H9 (cell line): ENCODE measurements around the gene LRRN4. TPM values are rescaled to one million over a fixed set of nuclear protein-coding genes. Genes with fewer than 3 reads are reported as not detected.

Source experiments
- DNase-seq: peaks from one replicate; pipeline ENCODE4 v3.0.0-alpha.2; 2017
- H2AFZ ChIP-seq: one replicate; pipeline ENCODE4 v1.6.1; 2013; ENCODE audit warnings: mild to moderate bottlenecking, low read length, control low read depth, moderate library complexity
- H2AK5ac ChIP-seq: 2 replicates; pipeline ENCODE4 v1.6.1; 2013; ENCODE audit warnings: low read length, control low read depth, mixed read lengths; ENCODE audit not compliant: insufficient read length
- H2BK120ac ChIP-seq: one replicate; pipeline ENCODE4 v1.6.1; 2013; ENCODE audit warnings: low read depth, mild to moderate bottlenecking, low read length, control low read depth, inconsistent platforms; ENCODE audit not compliant: poor library complexity, severe bottlenecking
- H2BK12ac ChIP-seq: 2 replicates; pipeline ENCODE4 v1.6.1; 2013; ENCODE audit warnings: low read length, control low read depth, mixed read lengths, low read depth; ENCODE audit not compliant: insufficient read length
- H2BK15ac ChIP-seq: 2 replicates; pipeline ENCODE4 v1.6.1; 2013; ENCODE audit warnings: low read depth, low read length, control low read depth
- H2BK20ac ChIP-seq: one replicate; pipeline ENCODE4 v1.6.1; 2013; ENCODE audit warnings: low read depth, mild to moderate bottlenecking, low read length, control low read depth, inconsistent platforms; ENCODE audit not compliant: poor library complexity, severe bottlenecking
- H2BK5ac ChIP-seq: 2 replicates; pipeline ENCODE4 v1.6.1; 2013; ENCODE audit warnings: low read length, control low read depth, mixed read lengths; ENCODE audit not compliant: insufficient read length
- H3K14ac ChIP-seq: 2 replicates; pipeline ENCODE4 v1.6.1; 2013; ENCODE audit warnings: low read length, control low read depth; ENCODE audit not compliant: insufficient read depth
- H3K18ac ChIP-seq: 2 replicates; pipeline ENCODE4 v1.6.1; 2013; ENCODE audit warnings: low read depth, mild to moderate bottlenecking, mixed read lengths, low read length, control low read depth; ENCODE audit not compliant: insufficient read length
- H3K23ac ChIP-seq: 2 replicates; pipeline ENCODE4 v1.6.1; 2013; ENCODE audit warnings: low read length, control low read depth, mixed read lengths, low read depth; ENCODE audit not compliant: insufficient read length
- H3K23me2 ChIP-seq: 2 replicates; pipeline ENCODE4 v1.6.1; 2013; ENCODE audit warnings: low read depth, mild to moderate bottlenecking, mixed read lengths, low read length, control low read depth; ENCODE audit not compliant: insufficient read length, poor library complexity, severe bottlenecking
- H3K27ac ChIP-seq: 2 replicates; pipeline ENCODE4 v1.5.1; 2013; ENCODE audit warnings: low read length, control low read depth, mixed read lengths, low read depth; ENCODE audit not compliant: insufficient read length
- H3K27me3 ChIP-seq: 2 replicates; pipeline ENCODE4 v1.6.1; 2013; ENCODE audit warnings: low read length, control low read depth, inconsistent platforms; ENCODE audit not compliant: insufficient read depth
- H3K4ac ChIP-seq: 2 replicates; pipeline ENCODE4 v1.6.1; 2013; ENCODE audit warnings: low read depth, mild to moderate bottlenecking, control low read depth, inconsistent platforms, low read length, moderate library complexity
- H3K4me1 ChIP-seq: 2 replicates; pipeline ENCODE4 v1.6.1; 2013; ENCODE audit warnings: low read length, control low read depth, inconsistent platforms; ENCODE audit not compliant: insufficient read depth
- H3K4me2 ChIP-seq: 2 replicates; pipeline ENCODE4 v1.6.1; 2013; ENCODE audit warnings: low read length, control low read depth, mixed read lengths; ENCODE audit not compliant: insufficient read length, insufficient read depth
- H3K56ac ChIP-seq: 2 replicates; pipeline ENCODE4 v1.6.1; 2013; ENCODE audit warnings: low read depth, mild to moderate bottlenecking, mixed read lengths, low read length, control low read depth; ENCODE audit not compliant: insufficient read length
- H3K79me1 ChIP-seq: 2 replicates; pipeline ENCODE4 v1.6.1; 2013; ENCODE audit warnings: low read depth, mild to moderate bottlenecking, moderate library complexity, low read length, control low read depth, inconsistent platforms; ENCODE audit not compliant: insufficient read depth, poor library complexity, severe bottlenecking
- H3K79me2 ChIP-seq: 2 replicates; pipeline ENCODE4 v1.6.1; 2013; ENCODE audit warnings: low read length, control low read depth, inconsistent platforms; ENCODE audit not compliant: insufficient read depth
- H3K9ac ChIP-seq: 2 replicates; pipeline ENCODE4 v1.6.1; 2013; ENCODE audit warnings: low read length, control low read depth, mixed read lengths; ENCODE audit not compliant: insufficient read length; ENCODE audit errors: extremely low read depth
- H3K9me3 ChIP-seq: one replicate; pipeline ENCODE4 v1.6.1; 2013; ENCODE audit warnings: low read depth, low read length, inconsistent platforms; ENCODE audit not compliant: control insufficient read depth
- H3T11ph ChIP-seq: one replicate; pipeline ENCODE4 v1.6.1; 2013; ENCODE audit warnings: mild to moderate bottlenecking, low read length, control low read depth, inconsistent platforms
- H4K20me1 ChIP-seq: one replicate; pipeline ENCODE4 v1.6.1; 2013; ENCODE audit not compliant: control insufficient read depth, insufficient read length, insufficient read depth
- H4K5ac ChIP-seq: 2 replicates; pipeline ENCODE4 v1.6.1; 2013; ENCODE audit warnings: low read depth, mild to moderate bottlenecking, mixed read lengths, low read length, control low read depth; ENCODE audit not compliant: insufficient read length
- H4K8ac ChIP-seq: replicated peaks from 2 replicates; pipeline ENCODE4 v1.6.1; 2013; ENCODE audit warnings: low read length, control low read depth, mixed read lengths, low read depth; ENCODE audit not compliant: insufficient read length
- H4K91ac ChIP-seq: 2 replicates; pipeline ENCODE4 v1.6.1; 2013; ENCODE audit warnings: low read depth, mild to moderate bottlenecking, moderate library complexity, mixed read lengths, low read length, control low read depth; ENCODE audit not compliant: insufficient read length
- H3K27ac Mint-ChIP-seq, 3 experiments: 2 replicates in 2 of 3; 3 replicates in 1 of 3; pipeline ENCODE4 v1.8.0; 2020 to 2021; ENCODE audit warnings: mixed read lengths in 3 of 3, mild to moderate bottlenecking in 1 of 3, moderate library complexity in 1 of 3
- H3K27me3 Mint-ChIP-seq: 2 replicates; pipeline ENCODE4 v1.8.0; 2021; ENCODE audit warnings: low read depth, mild to moderate bottlenecking, moderate library complexity, mixed read lengths
- H3K36me3 Mint-ChIP-seq, 3 experiments: 2 replicates in 2 of 3; 3 replicates in 1 of 3; pipeline ENCODE4 v1.8.0; 2020 to 2021; ENCODE audit warnings: low read depth in 3 of 3, mixed read lengths in 3 of 3; ENCODE audit not compliant: insufficient read depth in 1 of 3
- H3K4me1 Mint-ChIP-seq, 2 experiments: 2 replicates each; pipeline ENCODE4 v1.8.0; 2020; ENCODE audit warnings: mixed read lengths in 2 of 2
- H3K4me3 Mint-ChIP-seq, 2 experiments: 2 replicates in 1 of 2; 3 replicates in 1 of 2; pipeline ENCODE4 v1.8.0; 2020 to 2021; ENCODE audit warnings: mild to moderate bottlenecking in 2 of 2, mixed read lengths in 2 of 2, moderate library complexity in 1 of 2
- H3K9me3 Mint-ChIP-seq, 2 experiments: 2 replicates in 1 of 2; 3 replicates in 1 of 2; pipeline ENCODE4 v1.8.0; 2020; ENCODE audit warnings: mild to moderate bottlenecking in 2 of 2, mixed read lengths in 2 of 2, moderate library complexity in 1 of 2
- WGBS: extraction: QIAGEN DNeasy Blood & Tissue Kit; methylation state at CpG from one replicate; pipeline ENCODE4 v1.1.7; 2013; ENCODE audit warnings: missing lambda C conversion rate, low lambda C conversion rate, mixed read lengths; ENCODE audit not compliant: insufficient read length; ENCODE audit errors: extremely low coverage; 5-methylcytosine and 5-hydroxymethylcytosine counted together
- total RNA-seq: library from RNA; stranded (reverse); gene quantifications from 2 replicates; pipeline ENCODE4 v1.2.1, GENCODE V29; 2021
- TF ChIP-seq, protein P1 (sequence below): fragments of 200-600 bp; sonication (generic); conservative IDR thresholded peaks from 3 replicates; pipeline ENCODE4 v1.8.0; 2021; ENCODE audit warnings: antibody characterized with exemption, mild to moderate bottlenecking

LRRN4 gene
- total RNA-seq, 1 experiment from 2014 or later = 0.22 TPM

DNA sequence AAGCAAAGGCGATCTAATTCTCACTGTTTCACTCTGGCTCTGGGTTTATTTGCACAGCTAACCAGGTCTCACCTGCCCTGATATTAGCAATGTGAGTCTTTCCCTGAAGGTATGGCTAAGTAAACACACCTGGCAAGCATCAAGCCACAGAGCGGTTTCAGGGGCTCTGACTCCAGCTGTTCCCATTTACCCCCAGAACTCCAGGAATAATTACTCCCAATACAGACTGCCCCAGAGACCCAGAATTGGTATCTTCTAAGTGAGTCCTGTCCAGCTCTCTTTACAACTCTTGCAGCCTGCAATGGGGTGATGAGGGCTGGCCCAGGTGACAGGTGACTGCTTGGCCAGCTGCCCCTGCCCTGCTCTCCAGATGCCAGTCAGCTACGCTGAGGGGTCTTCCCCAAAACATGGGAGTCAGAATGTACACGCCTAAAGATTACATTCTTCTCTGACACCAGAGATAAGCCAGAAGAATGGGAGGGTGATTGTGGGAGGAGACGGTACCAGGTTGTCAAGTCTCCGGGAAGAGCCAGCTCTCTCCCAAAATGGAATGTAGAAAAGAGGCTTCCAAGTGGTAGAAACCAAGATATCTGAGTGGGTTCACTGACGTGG is 4.9 kb upstream of the LRRN4 start:
- Histone ChIP-seq H3K23ac (no peak overlapping the region), H3K23me2 (no peaks in the 10 kb centered on the region), H3K56ac (no peak overlapping the region), H2BK20ac (no peak overlapping the region), H2BK120ac (no peak overlapping the region), H3K9me3 (no peaks in the 10 kb centered on the region), H2AFZ (no peak overlapping the region), H3K9ac (no peak overlapping the region), H3K14ac (no peak overlapping the region), H4K5ac (no peak overlapping the region), H2AK5ac (no peak overlapping the region), H2BK12ac (no peak overlapping the region), H3K27me3 (no peaks in the 10 kb centered on the region; the same call in 1 of the 2 replicates), H3K27ac (no peak overlapping the region), H2BK15ac (no peak overlapping the region), H3K79me2 (no peaks in the 10 kb centered on the region), H3T11ph (no peak overlapping the region), H3K4me1 (peaks cover 2% of the 10 kb centered on the region; the same call in 1 of the 2 replicates), H2BK5ac (no peak overlapping the region), H3K79me1 (no peaks in the 10 kb centered on the region), H3K4me2 (no peak overlapping the region), H3K18ac (no peak overlapping the region), H4K8ac (no peak overlapping the region), H4K20me1 (no peaks in the 10 kb centered on the region), H4K91ac (no peak overlapping the region), H3K4ac (no peak overlapping the region)
- WGBS = no CpG with 5 or more reads among the region's 7 CpGs
- TF ChIP-seq, protein P1, sequence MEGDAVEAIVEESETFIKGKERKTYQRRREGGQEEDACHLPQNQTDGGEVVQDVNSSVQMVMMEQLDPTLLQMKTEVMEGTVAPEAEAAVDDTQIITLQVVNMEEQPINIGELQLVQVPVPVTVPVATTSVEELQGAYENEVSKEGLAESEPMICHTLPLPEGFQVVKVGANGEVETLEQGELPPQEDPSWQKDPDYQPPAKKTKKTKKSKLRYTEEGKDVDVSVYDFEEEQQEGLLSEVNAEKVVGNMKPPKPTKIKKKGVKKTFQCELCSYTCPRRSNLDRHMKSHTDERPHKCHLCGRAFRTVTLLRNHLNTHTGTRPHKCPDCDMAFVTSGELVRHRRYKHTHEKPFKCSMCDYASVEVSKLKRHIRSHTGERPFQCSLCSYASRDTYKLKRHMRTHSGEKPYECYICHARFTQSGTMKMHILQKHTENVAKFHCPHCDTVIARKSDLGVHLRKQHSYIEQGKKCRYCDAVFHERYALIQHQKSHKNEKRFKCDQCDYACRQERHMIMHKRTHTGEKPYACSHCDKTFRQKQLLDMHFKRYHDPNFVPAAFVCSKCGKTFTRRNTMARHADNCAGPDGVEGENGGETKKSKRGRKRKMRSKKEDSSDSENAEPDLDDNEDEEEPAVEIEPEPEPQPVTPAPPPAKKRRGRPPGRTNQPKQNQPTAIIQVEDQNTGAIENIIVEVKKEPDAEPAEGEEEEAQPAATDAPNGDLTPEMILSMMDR = no peak
- Mint-ChIP-seq H3K9me3 (no peaks in the 10 kb centered on the region), H3K4me3 (no peak overlapping the region), H3K27ac (no peak overlapping the region), H3K36me3 (no peaks in the 10 kb centered on the region), H3K27me3 (peaks cover 34% of the 10 kb centered on the region), H3K4me1 (peaks cover 9 to 16% of the 10 kb centered on the region in 2 experiments)
- no peak for DNase-seq
